Mesenteric fat pad (tissue), 1 donor: ENCODE results near the gene DEPP1. TPM values are rescaled to one million over a fixed set of nuclear protein-coding genes. Genes with fewer than 3 reads are reported as not detected.

Experiments used
- DNase-seq: peaks from one replicate; pipeline ENCODE4 v3.0.0-alpha.2; 2020; ENCODE audit warnings: low spot score
- total RNA-seq: library from RNA; stranded (reverse); fragmentation: NEBNext Ultra II Directional; extraction: Animal tissue kit (Norgen Biotek cat#: 25700); gene quantifications from one replicate; pipeline ENCODE4 v1.2.1, GENCODE V29; 2021
- donor health status: DM: yes; HTN: yes; CAD: no.

DEPP1 gene
- total RNA-seq, 1 donor from 2014 or later = 566 TPM

- DNase-seq = no peak
Observed at GRCh38 chr10:44934416-44935200, 44.0 kb downstream of the DEPP1 start.

GRCh38 chr10:44933451-44934321, 44.9 kb downstream of the DEPP1 start:
- DNase-seq = no peak

- peak; percentile 95 for DNase-seq
Observed at GRCh38 chr10:44932517-44933450, 45.8 kb downstream of the DEPP1 start.

- no peak for DNase-seq
Observed at GRCh38 chr10:44931621-44932516, 46.7 kb downstream of the DEPP1 start.

- DNase-seq = no peak
Observed at GRCh38 chr10:44930904-44931620, 47.5 kb downstream of the DEPP1 start.

- peak; percentile 85 for DNase-seq
Observed at GRCh38 chr10:44929356-44930255, 49.0 kb downstream of the DEPP1 start.

GRCh38 chr10:44928462-44928861, 50.1 kb downstream of the DEPP1 start:
- no peak for DNase-seq

- DNase-seq = no peak
Observed at GRCh38 chr10:44927352-44927751, 51.3 kb downstream of the DEPP1 start.

GRCh38 chr10:44926751-44927351, 51.8 kb downstream of the DEPP1 start:
- DNase-seq = peak; percentile 41

Other genes with a start within 250 kb of the DEPP1 start
- not detected for gene TMEM72, start 67.5 kb downstream of the DEPP1 start, total RNA-seq
- gene RASSF4, start 19.0 kb downstream of the DEPP1 start, total RNA-seq = 122 TPM
- gene ZNF22, start 22.1 kb upstream of the DEPP1 start, total RNA-seq = 50.3 TPM